Astrocyte of the spinal cord (primary cell): Measurements from ENCODE around the gene COL5A1.
A peak's percentile ranks its signal among the peaks of the same experiment; 100 is the strongest.

ENCODE experiments used
- DNase-seq: peaks from one replicate; pipeline ENCODE4 v3.0.0; 2011; ENCODE audit warnings: low read depth, low spot score
- H3K4me3 ChIP-seq: 2 replicates; pipeline ENCODE4 v1.5.1; 2011; ENCODE audit warnings: low read depth, mild to moderate bottlenecking, low read length, moderate library complexity
- CTCF ChIP-seq: IDR thresholded peaks from 2 replicates; pipeline ENCODE4 v1.5.1; 2012; ENCODE audit warnings: low read depth, mild to moderate bottlenecking, low read length, inconsistent platforms
- in situ Hi-C: cut with HindIII; loops from 2 replicates; pipeline ENCODE4 v1.10.0; 2017; ENCODE audit warnings: low sequenced_read_pairs

Gene COL5A1

GRCh38 chr9:134601764-134602163 lies 39.8 kb upstream of the COL5A1 start:
- H3K4me3 ChIP-seq = no peak overlapping the region
- no peak for TF ChIP-seq CTCF
- in situ Hi-C loops = no loop called here
- DNase-seq = peak; percentile 60

- in situ Hi-C loops = no loop called here
- peak; percentile 100 for DNase-seq
- no peak for TF ChIP-seq CTCF
- H3K4me3 ChIP-seq = no peak overlapping the region
Measured at GRCh38 chr9:134602547-134603362, 38.8 kb upstream of the COL5A1 start.

DNA sequence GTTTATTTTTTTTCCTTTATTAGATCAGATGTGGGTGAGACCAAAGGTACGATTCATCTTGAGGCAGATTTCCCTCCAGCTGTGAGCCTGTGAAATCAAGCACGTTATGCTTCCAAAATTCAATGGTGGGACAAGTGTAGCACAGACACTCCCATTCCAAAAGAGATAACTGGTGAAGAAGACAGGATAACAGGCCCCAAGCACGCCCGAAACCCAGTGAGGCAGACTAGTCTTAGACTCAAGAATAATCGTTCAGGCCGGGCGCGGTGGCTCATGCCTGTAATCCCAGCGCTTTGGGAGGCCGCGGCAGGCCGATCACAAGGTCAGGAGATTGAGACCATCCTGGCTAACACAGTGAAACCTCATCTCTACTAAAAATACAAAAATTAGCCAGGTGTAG lies 36.8 kb upstream of the COL5A1 start:
- no peak for DNase-seq

GRCh38 chr9:134605351-134605965 lies 36.1 kb upstream of the COL5A1 start:
- DNase-seq = no peak
- in situ Hi-C loops = no loop called here
- TF ChIP-seq CTCF = no peak
- H3K4me3 ChIP-seq = no peak overlapping the region

More for the DNA sequence above, 36.8 kb upstream of the COL5A1 start:
- no peak for TF ChIP-seq CTCF
- H3K4me3 ChIP-seq = no peak overlapping the region
- in situ Hi-C loops = no loop called here

GRCh38 chr9:134605966-134606357 lies 35.6 kb upstream of the COL5A1 start:
- H3K4me3 ChIP-seq = no peak overlapping the region
- DNase-seq = no peak
- TF ChIP-seq CTCF = no peak
- in situ Hi-C loops = no loop called here

GRCh38 chr9:134606951-134607731 lies 34.5 kb upstream of the COL5A1 start:
- in situ Hi-C loops = no loop called here
- TF ChIP-seq CTCF = no peak
- DNase-seq = peak; percentile 24
- H3K4me3 ChIP-seq = no peak overlapping the region
